SK-N-SH (cell line): Measurements from ENCODE around the gene GDPD2. TPM values are rescaled to one million over a fixed set of nuclear protein-coding genes. Genes with fewer than 3 reads are reported as not detected.

ENCODE experiments used
- CTCF ChIA-PET: fragments of 300-600, 350-600 bp; formaldehyde crosslinking; extraction: SDS; loops from one replicate; lab custom pipeline; 2021; lab: Yijun Ruan, JAX
- POLR2A ChIA-PET: fragments of 350-600 bp; sonication (Branson Sonifier 250); formaldehyde crosslinking; extraction: SDS; loops from one replicate; lab custom pipeline; 2020; ENCODE audit warnings: antibody characterized with exemption, inconsistent platforms; lab: Yijun Ruan, JAX
- DNase-seq: peaks from one replicate; pipeline ENCODE4 v3.0.0; 2012
- H2AFZ ChIP-seq: fragments of 200-600 bp; sonication (generic); 2 replicates; pipeline ENCODE4 v1.8.1; 2016; ENCODE audit warnings: antibody characterized with exemption, mild to moderate bottlenecking, low read depth
- H3F3A ChIP-seq: fragments of 200-600 bp; sonication (generic); replicated peaks from 2 replicates; pipeline ENCODE3; 2016; ENCODE audit warnings: antibody characterized with exemption, mild to moderate bottlenecking; ENCODE audit not compliant: insufficient read depth
- H3K27ac ChIP-seq, 2 experiments: fragments of 200-500 bp in 1 of 2; fragments of 200-600 bp in 1 of 2; sonication (Bioruptor generic) in 1 of 2; sonication (generic), shearing (Covaris generic) in 1 of 2; 2 replicates each; pipeline versions ENCODE4 v1.5.1 to v1.6.1; 2014 to 2016; ENCODE audit warnings: low read depth in 2 of 2, inconsistent platforms in 1 of 2, low read length in 1 of 2, mild to moderate bottlenecking in 1 of 2, mixed read lengths in 1 of 2
- H3K27me3 ChIP-seq: fragments of 200-600 bp; sonication (generic), shearing (Covaris generic); 2 replicates; pipeline ENCODE4 v1.6.1; 2016; ENCODE audit warnings: mixed run types; ENCODE audit not compliant: insufficient read depth
- H3K36me3 ChIP-seq, 2 experiments: fragments of 200-500 bp in 1 of 2; fragments of 200-600 bp in 1 of 2; sonication (Bioruptor generic) in 1 of 2; sonication (generic) in 1 of 2; replicated peaks in 1 of 2; 2 replicates each; pipeline versions ENCODE3 to v1.5.1; 2014 to 2016; ENCODE audit warnings: low read length in 1 of 2, mild to moderate bottlenecking in 1 of 2; ENCODE audit not compliant: insufficient read depth in 2 of 2, control insufficient read depth in 1 of 2
- H3K4me1 ChIP-seq, 2 experiments: fragments of 200-500 bp in 1 of 2; fragments of 200-600 bp in 1 of 2; sonication (Bioruptor generic) in 1 of 2; sonication (generic), shearing (Covaris generic) in 1 of 2; 2 replicates each; pipeline versions ENCODE4 v1.5.1 to v1.6.1; 2014 to 2016; ENCODE audit warnings: low read depth in 1 of 2, low read length in 1 of 2, mixed run types in 1 of 2; ENCODE audit not compliant: insufficient read depth in 2 of 2, control insufficient read depth in 1 of 2
- H3K4me2 ChIP-seq: fragments of 200-600 bp; sonication (generic), shearing (Covaris generic); 2 replicates; pipeline ENCODE4 v1.6.1; 2017; ENCODE audit warnings: mixed run types
- H3K4me3 ChIP-seq, 2 experiments: fragments of 200-500 bp in 1 of 2; fragments of 200-600 bp in 1 of 2; sonication (Bioruptor generic) in 1 of 2; sonication (generic), shearing (Covaris generic) in 1 of 2; 2 replicates each; pipeline versions ENCODE4 v1.5.1 to v1.8.1; 2014 to 2016; ENCODE audit warnings: low read depth in 2 of 2, inconsistent platforms in 1 of 2, low read length in 1 of 2, mild to moderate bottlenecking in 1 of 2, mixed read lengths in 1 of 2, moderate library complexity in 1 of 2
- H3K79me2 ChIP-seq: fragments of 200-600 bp; sonication (generic); 2 replicates; pipeline ENCODE4 v1.8.1; 2017; ENCODE audit warnings: mild to moderate bottlenecking; ENCODE audit not compliant: insufficient read depth
- H3K9ac ChIP-seq: fragments of 200-600 bp; sonication (generic); 2 replicates; pipeline ENCODE4 v1.6.1; 2017; ENCODE audit warnings: mixed run types
- H3K9me2 ChIP-seq: fragments of 200-600 bp; sonication (generic); 2 replicates; pipeline ENCODE4 v1.6.1; 2017; ENCODE audit warnings: mixed run types
- H3K9me3 ChIP-seq: fragments of 200-600 bp; sonication (generic); 2 replicates; pipeline ENCODE4 v1.6.1; 2017; ENCODE audit warnings: mixed run types, mild to moderate bottlenecking, moderate library complexity
- H4K20me1 ChIP-seq: fragments of 200-600 bp; sonication (generic); 2 replicates; pipeline ENCODE4 v1.6.1; 2017; ENCODE audit warnings: mild to moderate bottlenecking, mixed run types; ENCODE audit not compliant: insufficient read depth
- ELF1 ChIP-seq: IDR thresholded peaks from 2 replicates; pipeline ENCODE4 v1.4.0; 2012
- EP300 ChIP-seq, 2 experiments: IDR thresholded peaks; 2 replicates each; pipeline versions ENCODE4 v1.4.0 to v1.6.1; 2012; ENCODE audit warnings: borderline replicate concordance in 1 of 2, low read depth in 1 of 2, low read length in 1 of 2
- FOXJ3 ChIP-seq: sonication (generic); formaldehyde crosslinking; IDR thresholded peaks from 2 replicates; pipeline ENCODE4 v1.5.1; 2020; ENCODE audit warnings: mild to moderate bottlenecking, missing genetic modification reagents
- GATA2 ChIP-seq: sonication (generic); formaldehyde crosslinking; IDR thresholded peaks from 2 replicates; pipeline ENCODE4 v1.5.0; 2020; ENCODE audit warnings: mild to moderate bottlenecking, missing genetic modification reagents
- JUND ChIP-seq: IDR thresholded peaks from 2 replicates; pipeline ENCODE4 v1.4.0; 2012
- POLR2AphosphoS5 ChIP-seq: IDR thresholded peaks from 2 replicates; pipeline ENCODE4 v1.6.1; 2012; ENCODE audit warnings: low read depth, low read length
- RFX5 ChIP-seq: IDR thresholded peaks from 2 replicates; pipeline ENCODE4 v1.6.1; 2012; ENCODE audit warnings: mild to moderate bottlenecking, improper control_type of control experiment, low read length
- RXRA ChIP-seq: IDR thresholded peaks from 2 replicates; pipeline ENCODE4 v1.4.0; 2012; ENCODE audit warnings: low read depth, mild to moderate bottlenecking, borderline replicate concordance
- TCF12 ChIP-seq: IDR thresholded peaks from 2 replicates; pipeline ENCODE4 v1.4.0; 2012
- YY1 ChIP-seq: IDR thresholded peaks from 2 replicates; pipeline ENCODE4 v1.4.0; 2012; ENCODE audit warnings: low read depth, mild to moderate bottlenecking
- WGBS: methylation state at CpG from one replicate; pipeline ENCODE4 v1.1.6; 2017; ENCODE audit warnings: low lambda C conversion rate; 5-methylcytosine and 5-hydroxymethylcytosine counted together
- polyA plus RNA-seq, 3 experiments: library from polyadenylated mRNA; depleted of rRNA; stranded (reverse); fragments of >200 nt; gene quantifications; 2 replicates each; pipeline ENCODE4 v1.2.3, GENCODE V29; 2012
- TF ChIP-seq, protein P1 (sequence below): IDR thresholded peaks from 2 replicates; pipeline ENCODE4 v1.6.1; 2012; ENCODE audit warnings: mild to moderate bottlenecking, low read depth, low read length, moderate library complexity
- TF ChIP-seq, protein P2 (sequence below): fragments of 200-600 bp; sonication (generic); IDR thresholded peaks from 2 replicates; pipeline ENCODE4 v1.6.1; 2017; ENCODE audit warnings: antibody characterized with exemption, mild to moderate bottlenecking, moderate library complexity
- TF ChIP-seq, protein P3 (sequence below): fragments of 150-350 bp; IDR thresholded peaks from 2 replicates; pipeline ENCODE4 v1.6.1; 2017; ENCODE audit warnings: antibody characterized with exemption, low read length, low read depth, borderline replicate concordance
- TF ChIP-seq, protein P4 (sequence below): IDR thresholded peaks from 2 replicates; pipeline ENCODE4 v1.4.0; 2012; ENCODE audit warnings: low read depth, borderline replicate concordance

The GDPD2 gene
- polyA plus RNA-seq, 1 of the 3 experiments (the other 2 are of a cell fraction): 0.08 TPM

DNA sequence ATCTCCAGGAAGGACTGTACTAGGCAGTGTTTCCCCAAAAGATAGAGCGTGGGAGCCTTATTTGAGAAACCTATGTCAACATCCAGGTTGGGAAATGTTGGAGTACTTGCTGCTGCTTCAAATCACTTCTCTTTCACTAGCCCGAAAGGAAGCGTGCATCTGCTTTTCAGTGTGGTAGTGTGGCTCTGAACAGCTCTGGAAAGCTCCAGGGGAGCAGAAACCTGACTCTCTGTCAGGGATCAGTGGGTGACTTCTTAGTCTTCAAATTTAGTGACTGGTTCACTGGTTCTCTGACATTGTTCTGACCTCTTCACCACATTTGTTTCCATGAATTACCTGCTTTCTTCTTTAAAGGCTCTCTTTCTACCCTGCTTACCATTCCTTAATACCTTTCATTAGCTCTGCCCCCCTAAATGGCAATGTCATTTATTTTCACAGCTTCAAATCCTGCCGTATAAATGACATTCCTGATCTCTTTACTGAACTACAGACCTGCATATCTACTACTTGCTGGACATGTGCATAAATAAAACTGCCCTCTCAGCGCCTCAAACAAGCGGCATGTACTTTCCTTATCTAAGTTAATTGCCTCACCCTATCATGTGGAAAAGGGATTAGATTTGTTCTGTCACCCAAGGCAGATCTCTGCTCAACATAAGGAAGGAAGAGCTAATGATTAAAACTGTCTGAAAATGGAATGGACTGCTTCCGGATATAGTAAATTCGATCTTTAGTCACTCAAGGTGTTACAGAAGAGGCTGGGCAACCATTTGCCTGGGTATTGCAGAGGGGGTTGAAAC is 58.6 kb downstream of the GDPD2 start:
- H3K9me2 ChIP-seq: no peaks in the 10 kb centered on the region
- H3K9ac ChIP-seq: no peak overlapping the region
- TF ChIP-seq, protein P1, sequence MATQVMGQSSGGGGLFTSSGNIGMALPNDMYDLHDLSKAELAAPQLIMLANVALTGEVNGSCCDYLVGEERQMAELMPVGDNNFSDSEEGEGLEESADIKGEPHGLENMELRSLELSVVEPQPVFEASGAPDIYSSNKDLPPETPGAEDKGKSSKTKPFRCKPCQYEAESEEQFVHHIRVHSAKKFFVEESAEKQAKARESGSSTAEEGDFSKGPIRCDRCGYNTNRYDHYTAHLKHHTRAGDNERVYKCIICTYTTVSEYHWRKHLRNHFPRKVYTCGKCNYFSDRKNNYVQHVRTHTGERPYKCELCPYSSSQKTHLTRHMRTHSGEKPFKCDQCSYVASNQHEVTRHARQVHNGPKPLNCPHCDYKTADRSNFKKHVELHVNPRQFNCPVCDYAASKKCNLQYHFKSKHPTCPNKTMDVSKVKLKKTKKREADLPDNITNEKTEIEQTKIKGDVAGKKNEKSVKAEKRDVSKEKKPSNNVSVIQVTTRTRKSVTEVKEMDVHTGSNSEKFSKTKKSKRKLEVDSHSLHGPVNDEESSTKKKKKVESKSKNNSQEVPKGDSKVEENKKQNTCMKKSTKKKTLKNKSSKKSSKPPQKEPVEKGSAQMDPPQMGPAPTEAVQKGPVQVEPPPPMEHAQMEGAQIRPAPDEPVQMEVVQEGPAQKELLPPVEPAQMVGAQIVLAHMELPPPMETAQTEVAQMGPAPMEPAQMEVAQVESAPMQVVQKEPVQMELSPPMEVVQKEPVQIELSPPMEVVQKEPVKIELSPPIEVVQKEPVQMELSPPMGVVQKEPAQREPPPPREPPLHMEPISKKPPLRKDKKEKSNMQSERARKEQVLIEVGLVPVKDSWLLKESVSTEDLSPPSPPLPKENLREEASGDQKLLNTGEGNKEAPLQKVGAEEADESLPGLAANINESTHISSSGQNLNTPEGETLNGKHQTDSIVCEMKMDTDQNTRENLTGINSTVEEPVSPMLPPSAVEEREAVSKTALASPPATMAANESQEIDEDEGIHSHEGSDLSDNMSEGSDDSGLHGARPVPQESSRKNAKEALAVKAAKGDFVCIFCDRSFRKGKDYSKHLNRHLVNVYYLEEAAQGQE: no peak
- TF ChIP-seq YY1 (no peak), POLR2AphosphoS5 (no peak), RXRA (no peak), EP300 (IDR thresholded peaks at IDR 0.05; ENCODE audit: borderline replicate concordance in 1 of 2, low read depth in 1 of 2, low read length in 1 of 2) (no peak), GATA2 (CRISPR knock-in tag) (no peak), ELF1 (no peak), RFX5 (no peak), TCF12 (no peak), JUND (no peak), FOXJ3 (CRISPR knock-in tag) (no peak)
- TF ChIP-seq, protein P2, sequence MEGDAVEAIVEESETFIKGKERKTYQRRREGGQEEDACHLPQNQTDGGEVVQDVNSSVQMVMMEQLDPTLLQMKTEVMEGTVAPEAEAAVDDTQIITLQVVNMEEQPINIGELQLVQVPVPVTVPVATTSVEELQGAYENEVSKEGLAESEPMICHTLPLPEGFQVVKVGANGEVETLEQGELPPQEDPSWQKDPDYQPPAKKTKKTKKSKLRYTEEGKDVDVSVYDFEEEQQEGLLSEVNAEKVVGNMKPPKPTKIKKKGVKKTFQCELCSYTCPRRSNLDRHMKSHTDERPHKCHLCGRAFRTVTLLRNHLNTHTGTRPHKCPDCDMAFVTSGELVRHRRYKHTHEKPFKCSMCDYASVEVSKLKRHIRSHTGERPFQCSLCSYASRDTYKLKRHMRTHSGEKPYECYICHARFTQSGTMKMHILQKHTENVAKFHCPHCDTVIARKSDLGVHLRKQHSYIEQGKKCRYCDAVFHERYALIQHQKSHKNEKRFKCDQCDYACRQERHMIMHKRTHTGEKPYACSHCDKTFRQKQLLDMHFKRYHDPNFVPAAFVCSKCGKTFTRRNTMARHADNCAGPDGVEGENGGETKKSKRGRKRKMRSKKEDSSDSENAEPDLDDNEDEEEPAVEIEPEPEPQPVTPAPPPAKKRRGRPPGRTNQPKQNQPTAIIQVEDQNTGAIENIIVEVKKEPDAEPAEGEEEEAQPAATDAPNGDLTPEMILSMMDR: no peak
- TF ChIP-seq, protein P3, sequence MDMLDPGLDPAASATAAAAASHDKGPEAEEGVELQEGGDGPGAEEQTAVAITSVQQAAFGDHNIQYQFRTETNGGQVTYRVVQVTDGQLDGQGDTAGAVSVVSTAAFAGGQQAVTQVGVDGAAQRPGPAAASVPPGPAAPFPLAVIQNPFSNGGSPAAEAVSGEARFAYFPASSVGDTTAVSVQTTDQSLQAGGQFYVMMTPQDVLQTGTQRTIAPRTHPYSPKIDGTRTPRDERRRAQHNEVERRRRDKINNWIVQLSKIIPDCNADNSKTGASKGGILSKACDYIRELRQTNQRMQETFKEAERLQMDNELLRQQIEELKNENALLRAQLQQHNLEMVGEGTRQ: no peak
- TF ChIP-seq, protein P4, sequence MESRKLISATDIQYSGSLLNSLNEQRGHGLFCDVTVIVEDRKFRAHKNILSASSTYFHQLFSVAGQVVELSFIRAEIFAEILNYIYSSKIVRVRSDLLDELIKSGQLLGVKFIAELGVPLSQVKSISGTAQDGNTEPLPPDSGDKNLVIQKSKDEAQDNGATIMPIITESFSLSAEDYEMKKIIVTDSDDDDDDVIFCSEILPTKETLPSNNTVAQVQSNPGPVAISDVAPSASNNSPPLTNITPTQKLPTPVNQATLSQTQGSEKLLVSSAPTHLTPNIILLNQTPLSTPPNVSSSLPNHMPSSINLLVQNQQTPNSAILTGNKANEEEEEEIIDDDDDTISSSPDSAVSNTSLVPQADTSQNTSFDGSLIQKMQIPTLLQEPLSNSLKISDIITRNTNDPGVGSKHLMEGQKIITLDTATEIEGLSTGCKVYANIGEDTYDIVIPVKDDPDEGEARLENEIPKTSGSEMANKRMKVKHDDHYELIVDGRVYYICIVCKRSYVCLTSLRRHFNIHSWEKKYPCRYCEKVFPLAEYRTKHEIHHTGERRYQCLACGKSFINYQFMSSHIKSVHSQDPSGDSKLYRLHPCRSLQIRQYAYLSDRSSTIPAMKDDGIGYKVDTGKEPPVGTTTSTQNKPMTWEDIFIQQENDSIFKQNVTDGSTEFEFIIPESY: no peak
- WGBS: 56% methylated on average over 8 of the region's 8 CpGs
- no peak overlapping the region for H2AFZ ChIP-seq
- POLR2A ChIA-PET: no interaction called here
- H3K79me2 ChIP-seq: no peaks in the 10 kb centered on the region
- peaks cover 0 to 16% of the 10 kb centered on the region in 2 experiments; a peak in 3 of 4 replicates for H3K4me1 ChIP-seq
- peak overlapping the region; percentile 65; the same call in 1 of the 2 replicates for H3K4me2 ChIP-seq
- H3K9me3 ChIP-seq: no peaks in the 10 kb centered on the region
- H3K27ac ChIP-seq: peak overlapping the region in 1 of 2 experiments; percentile 90; a peak in 1 of 4 replicates
- no peaks in the 10 kb centered on the region for H3K27me3 ChIP-seq
- peaks cover 0 to 3% of the 10 kb centered on the region in 2 experiments for H3K36me3 ChIP-seq
- no peaks in the 10 kb centered on the region for H4K20me1 ChIP-seq
- DNase-seq: no peak
- peaks cover 10% of the 10 kb centered on the region for H3F3A ChIP-seq
- CTCF ChIA-PET: interaction anchor here (0.8 to 1.5 kb wide), 3 partner anchors 25 to 184 kb away, joined by 3 to 4 read pairs (median 4); no protein-coding TSS in a partner anchor
- H3K4me3 ChIP-seq: no peak overlapping the region
